ENCODE data around the gene MMRN2.
A peak's percentile ranks its signal among the peaks of the same experiment; 100 is the strongest.
"Not testable (repeated sequence)": the region's sequence is repeated elsewhere in the genome, so short reads cannot be mapped to it uniquely, and the experiment has no call there.

MMRN2 gene

GRCh38 chr10:86950349-86950748 lies 7.1 kb downstream of the MMRN2 start:
- Histone ChIP-seq H3K18ac (ENCODE audit: low read depth in 1 of 2, low read length in 2 of 2) (no peak overlapping the region), H3K36me3 (ENCODE audit: control insufficient read depth in 1 of 2, insufficient read depth in 2 of 2, low read depth in 1 of 2, low read length in 2 of 2) (no peaks in the 10 kb centered on the region), H2BK15ac (ENCODE audit: low read depth, poor library complexity, severe bottlenecking) (no peak overlapping the region), H4K91ac (ENCODE audit: low read length) (no peak overlapping the region), H3K4me2 (ENCODE audit: low read length, poor library complexity, severe bottlenecking) (no peak overlapping the region), H3K4me1 (ENCODE audit: control insufficient read depth, insufficient read depth, low read depth, low read length) (peaks cover 13% of the 10 kb centered on the region), H3K14ac (ENCODE audit: low read length in 2 of 2) (no peak overlapping the region), H3K27ac (ENCODE audit: low read length, poor library complexity, severe bottlenecking) (no peak overlapping the region), H3K9ac (ENCODE audit: low read length) (no peak overlapping the region), H2BK5ac (ENCODE audit: low read depth, low read length, poor library complexity, severe bottlenecking) (no peak overlapping the region), H2AFZ (ENCODE audit: low read depth, low read length) (no peak overlapping the region), H3K9me3 (ENCODE audit: control insufficient read depth, low read length) (no peaks in the 10 kb centered on the region), H2AK5ac (ENCODE audit: low read length, severe bottlenecking) (no peak overlapping the region), H4K8ac (ENCODE audit: low read length) (no peak overlapping the region), H2BK120ac (ENCODE audit: low read depth, low read length) (no peak overlapping the region), H3K27me3 (ENCODE audit: control insufficient read depth in 1 of 2, insufficient read depth in 1 of 2, low read length in 2 of 2) (peaks cover 0 to 8% of the 10 kb centered on the region in 2 experiments), H3K4ac (ENCODE audit: low read depth in 1 of 2, low read length in 2 of 2) (no peak overlapping the region), H3K4me3 (ENCODE audit: insufficient read depth in 1 of 2, low read depth in 1 of 2, low read length in 2 of 2) (no peak overlapping the region), H2BK12ac (ENCODE audit: low read length in 2 of 2) (no peak overlapping the region), H3K23ac (ENCODE audit: low read length in 2 of 2) (no peak overlapping the region), H3K79me1 (replicated peaks; ENCODE audit: low read length, poor library complexity, severe bottlenecking) (no peaks in the 10 kb centered on the region)
- 80% methylated on average over 1 of the region's 1 CpG for WGBS
- no peak for DNase-seq

- not testable (repeated sequence) for H2BK15ac ChIP-seq (ENCODE audit: low read depth, poor library complexity, severe bottlenecking); H3K27me3 ChIP-seq (ENCODE audit: control insufficient read depth in 1 of 2, insufficient read depth in 1 of 2, low read length in 2 of 2); H4K91ac ChIP-seq (ENCODE audit: low read length); H3K9me3 ChIP-seq (ENCODE audit: control insufficient read depth, low read length); H3K9ac ChIP-seq (ENCODE audit: low read length); H3K4me2 ChIP-seq (ENCODE audit: low read length, poor library complexity, severe bottlenecking); H2BK120ac ChIP-seq (ENCODE audit: low read depth, low read length); H3K14ac ChIP-seq (ENCODE audit: low read length in 2 of 2); H2BK5ac ChIP-seq (ENCODE audit: low read depth, low read length, poor library complexity, severe bottlenecking); H2BK12ac ChIP-seq (ENCODE audit: low read length in 2 of 2); H3K4ac ChIP-seq (ENCODE audit: low read depth in 1 of 2, low read length in 2 of 2); H3K36me3 ChIP-seq (ENCODE audit: control insufficient read depth in 1 of 2, insufficient read depth in 2 of 2, low read depth in 1 of 2, low read length in 2 of 2); H3K27ac ChIP-seq (ENCODE audit: low read length, poor library complexity, severe bottlenecking); H2AK5ac ChIP-seq (ENCODE audit: low read length, severe bottlenecking); H3K4me3 ChIP-seq (ENCODE audit: insufficient read depth in 1 of 2, low read depth in 1 of 2, low read length in 2 of 2); H3K23ac ChIP-seq (ENCODE audit: low read length in 2 of 2); H2AFZ ChIP-seq (ENCODE audit: low read depth, low read length); H3K4me1 ChIP-seq (ENCODE audit: control insufficient read depth, insufficient read depth, low read depth, low read length); H3K18ac ChIP-seq (ENCODE audit: low read depth in 1 of 2, low read length in 2 of 2); H4K8ac ChIP-seq (ENCODE audit: low read length); DNase-seq; H3K79me1 ChIP-seq (replicated peaks; ENCODE audit: low read length, poor library complexity, severe bottlenecking)
- 87% methylated on average over 3 of the region's 4 CpGs for WGBS
Measured at GRCh38 chr10:86947806-86948205, 9.6 kb downstream of the MMRN2 start.

- WGBS = 94% methylated on average over 13 of the region's 13 CpGs
- Histone ChIP-seq H4K91ac (ENCODE audit: low read length) (no peak overlapping the region), H3K4me3 (ENCODE audit: insufficient read depth in 1 of 2, low read depth in 1 of 2, low read length in 2 of 2) (peak overlapping the region in 1 of 2 experiments; percentile 26), H2AK5ac (ENCODE audit: low read length, severe bottlenecking) (no peak overlapping the region), H3K36me3 (ENCODE audit: control insufficient read depth in 1 of 2, insufficient read depth in 2 of 2, low read depth in 1 of 2, low read length in 2 of 2) (peaks cover 0 to 4% of the 10 kb centered on the region in 2 experiments), H3K27ac (ENCODE audit: low read length, poor library complexity, severe bottlenecking) (no peak overlapping the region), H2AFZ (ENCODE audit: low read depth, low read length) (no peak overlapping the region), H3K23ac (ENCODE audit: low read length in 2 of 2) (no peak overlapping the region), H2BK15ac (ENCODE audit: low read depth, poor library complexity, severe bottlenecking) (no peak overlapping the region), H2BK5ac (ENCODE audit: low read depth, low read length, poor library complexity, severe bottlenecking) (no peak overlapping the region), H3K4me1 (ENCODE audit: control insufficient read depth, insufficient read depth, low read depth, low read length) (peaks cover 4% of the 10 kb centered on the region), H3K4me2 (ENCODE audit: low read length, poor library complexity, severe bottlenecking) (no peak overlapping the region), H3K18ac (ENCODE audit: low read depth in 1 of 2, low read length in 2 of 2) (no peak overlapping the region), H3K4ac (ENCODE audit: low read depth in 1 of 2, low read length in 2 of 2) (no peak overlapping the region), H3K27me3 (ENCODE audit: control insufficient read depth in 1 of 2, insufficient read depth in 1 of 2, low read length in 2 of 2) (peaks cover 0 to 8% of the 10 kb centered on the region in 2 experiments), H2BK120ac (ENCODE audit: low read depth, low read length) (no peak overlapping the region), H4K8ac (ENCODE audit: low read length) (no peak overlapping the region), H2BK12ac (ENCODE audit: low read length in 2 of 2) (no peak overlapping the region), H3K79me1 (replicated peaks; ENCODE audit: low read length, poor library complexity, severe bottlenecking) (no peaks in the 10 kb centered on the region), H3K14ac (ENCODE audit: low read length in 2 of 2) (no peak overlapping the region), H3K9me3 (ENCODE audit: control insufficient read depth, low read length) (no peaks in the 10 kb centered on the region), H3K9ac (ENCODE audit: low read length) (peak overlapping the region; percentile 45)
- DNase-seq = no peak
Measured at GRCh38 chr10:86946213-86947155, 10.9 kb downstream of the MMRN2 start.

- Histone ChIP-seq H3K18ac (ENCODE audit: low read depth in 1 of 2, low read length in 2 of 2) (peak overlapping the region; percentile 11 to 30), H4K91ac (ENCODE audit: low read length) (no peak overlapping the region), H3K79me1 (replicated peaks; ENCODE audit: low read length, poor library complexity, severe bottlenecking) (no peaks in the 10 kb centered on the region), H3K36me3 (ENCODE audit: control insufficient read depth in 1 of 2, insufficient read depth in 2 of 2, low read depth in 1 of 2, low read length in 2 of 2) (peaks cover 0 to 4% of the 10 kb centered on the region in 2 experiments), H3K27me3 (ENCODE audit: control insufficient read depth in 1 of 2, insufficient read depth in 1 of 2, low read length in 2 of 2) (peaks cover 0 to 8% of the 10 kb centered on the region in 2 experiments), H3K4me3 (ENCODE audit: insufficient read depth in 1 of 2, low read depth in 1 of 2, low read length in 2 of 2) (peak overlapping the region in 1 of 2 experiments; percentile 26), H3K23ac (ENCODE audit: low read length in 2 of 2) (no peak overlapping the region), H2AK5ac (ENCODE audit: low read length, severe bottlenecking) (no peak overlapping the region), H3K9me3 (ENCODE audit: control insufficient read depth, low read length) (no peaks in the 10 kb centered on the region), H4K8ac (ENCODE audit: low read length) (no peak overlapping the region), H2BK15ac (ENCODE audit: low read depth, poor library complexity, severe bottlenecking) (no peak overlapping the region), H3K27ac (ENCODE audit: low read length, poor library complexity, severe bottlenecking) (no peak overlapping the region), H3K4me2 (ENCODE audit: low read length, poor library complexity, severe bottlenecking) (no peak overlapping the region), H3K14ac (ENCODE audit: low read length in 2 of 2) (no peak overlapping the region), H3K9ac (ENCODE audit: low read length) (peak overlapping the region; percentile 45), H3K4ac (ENCODE audit: low read depth in 1 of 2, low read length in 2 of 2) (no peak overlapping the region), H2BK5ac (ENCODE audit: low read depth, low read length, poor library complexity, severe bottlenecking) (no peak overlapping the region), H2BK12ac (ENCODE audit: low read length in 2 of 2) (no peak overlapping the region), H2AFZ (ENCODE audit: low read depth, low read length) (no peak overlapping the region), H2BK120ac (ENCODE audit: low read depth, low read length) (no peak overlapping the region), H3K4me1 (ENCODE audit: control insufficient read depth, insufficient read depth, low read depth, low read length) (peaks cover 4% of the 10 kb centered on the region)
- DNase-seq = no peak
- WGBS = 79% methylated on average over 18 of the region's 18 CpGs
Measured at GRCh38 chr10:86945361-86946212, 11.8 kb downstream of the MMRN2 start.

Measured in mesenchymal stem cell (in vitro differentiated cells and primary cell).